ELR (cell line): ENCODE measurements around the gene HDGFL2.
"Not testable (repeated sequence)": the region's sequence is repeated elsewhere in the genome, so short reads cannot be mapped to it uniquely, and the experiment has no call there.

ENCODE experiments used
- DNase-seq: peaks from one replicate; pipeline ENCODE4 v3.0.0-alpha.2; 2015; ENCODE audit warnings: low read depth

Gene HDGFL2

DNA sequence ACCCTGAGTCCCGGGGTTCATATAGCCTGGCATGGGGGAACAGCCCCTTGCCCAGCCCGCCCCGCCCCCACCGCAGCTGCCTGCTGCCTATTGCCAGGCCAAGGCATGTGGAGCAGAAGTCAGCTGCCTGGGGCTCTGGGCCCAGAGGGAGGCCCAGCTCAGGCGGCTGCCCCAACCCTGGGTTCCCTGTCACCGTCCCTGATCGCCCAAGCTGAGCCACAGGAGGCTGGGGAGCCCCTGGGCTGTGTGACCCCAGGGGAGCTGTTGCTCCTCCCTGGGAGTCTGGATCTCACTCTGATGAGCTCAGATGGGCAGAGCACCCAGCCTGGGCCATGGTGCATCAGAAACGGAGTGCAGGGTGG lies 44.8 kb downstream of the HDGFL2 start:
- DNase-seq, result no peak

- no peak for DNase-seq
Measured at GRCh38 chr19:4517451-4518057, 45.5 kb downstream of the HDGFL2 start.

GRCh38 chr19:4518345-4519171 lies 46.5 kb downstream of the HDGFL2 start, which contains the start of gene PLIN4:
Gene PLIN4, minus strand, starts transcription at chr19:4518486. Its CDS starts 214 bp downstream, at chr19:4518272.
- DNase-seq, result no peak

DNA sequence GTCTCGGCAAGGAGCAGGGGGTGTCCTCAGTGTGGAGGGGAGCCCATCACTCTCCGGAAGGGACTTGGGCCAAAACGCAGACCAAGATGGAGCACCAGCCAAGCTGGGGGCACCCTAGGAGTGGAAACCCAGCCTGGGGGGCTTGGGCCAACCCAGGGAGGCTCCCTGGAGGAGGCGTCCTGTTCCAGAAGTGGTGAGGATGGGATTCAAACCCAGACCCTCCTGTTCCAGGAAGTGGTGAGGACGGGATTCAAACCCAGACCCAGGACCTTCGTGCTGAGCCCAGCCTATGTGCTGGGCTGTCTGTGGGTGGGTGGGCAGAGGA lies 47.0 kb downstream of the HDGFL2 start:
- DNase-seq, result no peak

- no peak for DNase-seq
Measured at GRCh38 chr19:4519521-4520277, 47.6 kb downstream of the HDGFL2 start.

GRCh38 chr19:4521170-4521887 lies 49.2 kb downstream of the HDGFL2 start:
- DNase-seq, result peak; percentile 48

GRCh38 chr19:4521888-4522242 lies 49.8 kb downstream of the HDGFL2 start:
- DNase-seq, result no peak

- no peak for DNase-seq
Measured at GRCh38 chr19:4522291-4523002, 50.4 kb downstream of the HDGFL2 start.

GRCh38 chr19:4523306-4524110 lies 51.4 kb downstream of the HDGFL2 start:
- peak; percentile 67 for DNase-seq

DNA sequence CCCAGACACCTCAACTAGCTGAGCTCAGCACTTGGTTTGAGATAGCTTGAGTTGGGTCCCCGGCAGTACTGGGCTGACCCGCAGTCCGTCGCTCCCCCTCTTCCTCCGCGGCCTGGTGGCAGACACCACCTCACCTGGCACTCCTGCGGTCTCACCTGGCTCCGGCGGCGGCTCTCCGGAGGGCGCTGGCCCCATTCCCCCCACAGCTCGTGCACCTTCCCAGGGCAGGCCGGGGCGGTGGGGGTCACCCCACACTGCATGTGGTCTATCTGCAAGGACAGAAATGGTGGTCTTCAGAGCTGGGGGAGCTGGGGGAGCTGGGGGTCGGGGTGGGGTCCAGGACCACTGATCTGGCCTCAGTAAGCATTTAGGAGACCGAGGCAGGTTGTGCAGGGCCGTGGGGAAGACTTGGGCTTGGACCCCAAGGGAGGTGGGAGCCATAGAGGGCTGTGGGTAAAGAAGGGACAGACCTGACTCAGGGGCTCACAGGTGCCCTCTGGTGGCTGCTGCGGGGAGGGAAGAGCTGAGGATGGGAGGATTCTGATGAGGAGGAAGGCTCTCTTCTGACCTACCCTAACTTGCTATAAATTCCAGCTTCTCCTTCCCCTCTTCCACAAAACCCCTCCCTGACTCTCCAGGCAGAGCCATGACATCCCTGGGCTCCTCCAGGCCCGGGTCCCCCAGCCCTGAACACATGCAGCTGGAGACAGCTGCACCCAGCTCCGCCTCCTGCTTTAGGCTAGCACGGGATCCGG lies 52.9 kb downstream of the HDGFL2 start:
- peak; percentile 69 for DNase-seq

DNA sequence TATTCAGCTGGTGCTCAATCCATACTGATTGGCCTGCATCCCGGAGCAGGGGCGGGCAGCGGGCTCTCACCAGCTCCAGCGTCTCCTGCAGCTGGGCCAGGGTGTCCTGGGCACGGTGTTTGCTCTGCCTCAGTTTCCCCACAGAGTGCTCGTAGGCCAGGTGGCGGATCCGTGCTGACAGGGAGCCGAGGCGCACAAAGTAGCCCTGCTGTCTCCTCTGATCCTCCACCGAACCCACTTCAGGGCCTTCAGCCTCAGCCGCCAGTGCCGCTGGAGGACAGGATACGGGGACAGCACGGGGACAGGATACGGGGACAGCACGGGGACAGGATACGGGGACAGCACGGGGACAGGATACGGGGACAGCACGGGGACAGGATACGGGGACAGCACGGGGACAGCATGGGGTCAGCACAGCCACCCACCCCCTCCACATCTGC lies 53.5 kb downstream of the HDGFL2 start:
- no peak for DNase-seq

DNA sequence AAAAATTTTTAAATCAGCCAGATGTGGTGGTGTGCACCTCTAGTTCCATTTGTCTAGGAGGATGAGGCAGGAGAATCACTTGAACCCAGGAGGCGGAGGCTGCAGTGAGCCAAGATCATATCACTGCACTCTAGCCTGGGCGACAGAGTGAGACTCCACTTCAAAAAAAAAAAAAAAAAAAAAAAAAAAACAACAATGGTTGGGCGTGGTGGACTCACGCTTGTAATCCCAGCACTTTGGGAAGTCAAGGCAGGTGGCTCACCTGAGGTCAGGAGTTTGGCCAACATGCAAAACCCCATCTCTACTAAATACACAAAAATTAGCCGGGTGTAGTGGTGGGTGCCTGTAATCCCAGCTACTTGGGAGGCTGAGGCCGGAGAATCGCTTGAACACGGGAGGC lies 55.3 kb downstream of the HDGFL2 start:
- DNase-seq, result not testable (repeated sequence)

- no peak for DNase-seq
Measured at GRCh38 chr19:4528843-4529242, 56.7 kb downstream of the HDGFL2 start.

DNA sequence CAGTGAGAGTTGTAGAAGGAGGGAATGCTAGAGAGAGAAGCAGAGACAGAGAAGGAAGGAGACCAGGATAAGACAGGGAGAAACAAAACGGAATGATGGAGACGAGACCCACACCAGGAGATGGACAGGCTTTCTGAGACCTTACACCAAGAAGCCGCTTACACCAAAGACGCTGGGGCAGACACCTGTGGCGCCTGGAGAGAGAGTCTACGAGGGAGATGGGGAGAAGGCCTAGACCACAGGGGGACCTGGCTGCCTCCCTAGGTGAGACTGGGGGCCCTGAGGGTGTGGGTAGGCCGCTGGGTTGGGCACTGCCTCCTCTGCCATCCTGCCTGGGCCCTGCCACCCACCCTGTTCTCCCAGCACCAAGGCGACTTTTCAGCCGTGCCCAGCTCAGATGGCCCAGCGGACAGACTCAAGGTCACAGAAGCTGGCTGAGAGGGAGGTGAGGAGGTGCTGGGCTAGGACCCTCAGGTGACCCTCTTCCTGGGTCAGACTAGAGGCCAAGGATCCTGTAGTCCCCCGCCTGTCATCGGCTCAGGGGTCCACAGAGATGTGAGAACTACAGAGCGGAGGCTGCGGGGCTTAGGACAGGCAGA lies 57.9 kb downstream of the HDGFL2 start:
- no peak for DNase-seq

DNA sequence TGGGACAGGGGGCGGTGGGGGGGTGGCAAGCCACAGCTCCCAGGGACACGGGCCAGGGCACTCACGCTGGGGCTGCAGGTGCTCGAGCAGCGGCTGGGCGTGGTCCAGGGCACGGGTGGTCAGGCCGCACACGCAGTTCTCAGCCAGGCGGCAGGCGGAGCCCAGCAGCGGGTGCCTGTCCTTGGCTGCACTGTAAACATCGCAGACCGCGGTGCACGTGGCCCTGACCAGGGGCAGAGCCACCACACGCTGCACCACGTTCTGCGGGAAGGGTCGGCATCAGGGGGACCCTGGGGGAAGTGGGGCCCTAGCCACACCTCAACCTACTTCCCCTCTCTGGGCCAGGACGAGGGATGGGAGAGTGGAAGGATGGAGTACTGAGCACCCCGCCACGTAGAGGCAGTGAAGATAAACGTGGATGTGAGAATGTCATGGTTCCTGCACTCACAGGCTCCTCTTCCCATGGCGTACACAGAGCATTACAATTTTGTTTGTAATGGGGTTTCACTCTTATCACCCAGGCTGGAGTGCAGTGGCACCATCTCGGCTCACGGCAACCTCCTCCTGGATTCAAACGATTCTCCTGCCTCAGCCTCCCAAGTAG lies 59.6 kb downstream of the HDGFL2 start:
- DNase-seq, result no peak

DNA sequence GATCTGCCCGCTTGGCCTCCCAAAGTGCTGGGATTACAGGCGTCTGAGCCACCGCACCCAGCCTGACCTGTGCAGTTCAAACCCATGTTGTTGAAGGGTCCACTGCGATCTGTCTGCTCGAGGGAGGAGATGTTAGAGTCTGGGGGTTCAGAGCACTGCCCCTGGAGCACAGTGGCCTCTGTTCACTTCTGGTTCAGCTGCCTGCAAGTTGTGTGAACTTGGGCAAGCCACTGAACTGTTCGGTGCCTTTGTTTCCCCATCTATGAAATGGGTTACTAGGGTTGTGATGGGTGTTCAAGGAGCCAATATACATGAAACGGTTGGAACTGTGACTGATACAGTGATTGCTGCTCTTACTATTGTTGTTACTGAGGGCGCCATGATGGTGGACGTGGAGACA lies 61.2 kb downstream of the HDGFL2 start:
- no peak for DNase-seq

- no peak for DNase-seq
Measured at GRCh38 chr19:4533835-4534424, 61.8 kb downstream of the HDGFL2 start.

GRCh38 chr19:4534836-4535658 lies 63.0 kb downstream of the HDGFL2 start, which contains the start of gene PLIN5:
Gene PLIN5, minus strand, starts transcription at chr19:4535224. Its CDS starts 1,150 bp downstream, at chr19:4534074.
- peak; percentile 65 for DNase-seq
